ENCODE measurements around the gene UBASH3B. TPM values are rescaled to one million over a fixed set of nuclear protein-coding genes. Genes with fewer than 3 reads are reported as not detected.

The UBASH3B gene
- total and polyA plus RNA-seq, 2 of the 13 experiments (the other 11 are each of a cell fraction or from before 2014, with no cell fraction given), result 4.4 to 7.6 TPM

DNA sequence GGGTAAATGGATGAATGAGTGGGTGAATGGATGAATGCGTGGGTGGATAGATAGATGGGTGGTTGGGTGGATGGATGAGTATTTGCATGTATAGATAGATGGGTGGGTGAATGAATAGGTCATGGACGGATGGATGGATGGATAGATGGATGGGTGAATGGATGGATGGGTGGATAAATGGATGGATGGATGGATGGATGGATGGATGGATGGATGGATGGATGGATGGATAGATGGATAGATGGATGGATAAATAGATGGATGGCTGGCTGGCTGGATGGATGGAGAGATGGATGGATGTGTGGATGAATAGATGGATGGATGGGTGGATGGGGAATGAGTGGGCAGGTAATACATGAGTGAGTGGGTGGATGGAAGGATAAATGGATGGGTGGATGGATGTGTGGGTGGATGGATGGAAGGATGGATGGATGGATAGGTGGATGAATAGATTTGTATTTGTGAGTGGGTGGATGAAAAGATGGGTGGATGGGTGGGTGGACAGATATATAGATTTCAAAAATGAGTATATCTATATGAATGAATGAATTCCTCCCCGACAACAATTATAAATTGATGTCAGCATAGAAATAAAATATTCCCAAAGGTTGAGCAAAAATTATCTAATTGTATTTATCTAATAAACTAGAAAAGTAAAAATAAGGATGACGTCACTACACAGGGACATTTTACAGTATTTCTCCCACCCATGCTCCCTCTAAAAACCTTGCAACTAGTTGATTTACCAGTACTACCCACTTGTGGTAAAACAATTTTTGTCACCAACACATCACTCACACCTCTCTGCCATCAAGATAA lies 182.2 kb downstream of the UBASH3B start (continued):
- TF ChIP-seq, protein P1, sequence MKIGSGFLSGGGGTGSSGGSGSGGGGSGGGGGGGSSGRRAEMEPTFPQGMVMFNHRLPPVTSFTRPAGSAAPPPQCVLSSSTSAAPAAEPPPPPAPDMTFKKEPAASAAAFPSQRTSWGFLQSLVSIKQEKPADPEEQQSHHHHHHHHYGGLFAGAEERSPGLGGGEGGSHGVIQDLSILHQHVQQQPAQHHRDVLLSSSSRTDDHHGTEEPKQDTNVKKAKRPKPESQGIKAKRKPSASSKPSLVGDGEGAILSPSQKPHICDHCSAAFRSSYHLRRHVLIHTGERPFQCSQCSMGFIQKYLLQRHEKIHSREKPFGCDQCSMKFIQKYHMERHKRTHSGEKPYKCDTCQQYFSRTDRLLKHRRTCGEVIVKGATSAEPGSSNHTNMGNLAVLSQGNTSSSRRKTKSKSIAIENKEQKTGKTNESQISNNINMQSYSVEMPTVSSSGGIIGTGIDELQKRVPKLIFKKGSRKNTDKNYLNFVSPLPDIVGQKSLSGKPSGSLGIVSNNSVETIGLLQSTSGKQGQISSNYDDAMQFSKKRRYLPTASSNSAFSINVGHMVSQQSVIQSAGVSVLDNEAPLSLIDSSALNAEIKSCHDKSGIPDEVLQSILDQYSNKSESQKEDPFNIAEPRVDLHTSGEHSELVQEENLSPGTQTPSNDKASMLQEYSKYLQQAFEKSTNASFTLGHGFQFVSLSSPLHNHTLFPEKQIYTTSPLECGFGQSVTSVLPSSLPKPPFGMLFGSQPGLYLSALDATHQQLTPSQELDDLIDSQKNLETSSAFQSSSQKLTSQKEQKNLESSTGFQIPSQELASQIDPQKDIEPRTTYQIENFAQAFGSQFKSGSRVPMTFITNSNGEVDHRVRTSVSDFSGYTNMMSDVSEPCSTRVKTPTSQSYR (CRISPR knock-in tag; IDR thresholded peaks at IDR 0.05; ENCODE audit: borderline replicate concordance), result no peak
- TF ChIP-seq, protein P2, sequence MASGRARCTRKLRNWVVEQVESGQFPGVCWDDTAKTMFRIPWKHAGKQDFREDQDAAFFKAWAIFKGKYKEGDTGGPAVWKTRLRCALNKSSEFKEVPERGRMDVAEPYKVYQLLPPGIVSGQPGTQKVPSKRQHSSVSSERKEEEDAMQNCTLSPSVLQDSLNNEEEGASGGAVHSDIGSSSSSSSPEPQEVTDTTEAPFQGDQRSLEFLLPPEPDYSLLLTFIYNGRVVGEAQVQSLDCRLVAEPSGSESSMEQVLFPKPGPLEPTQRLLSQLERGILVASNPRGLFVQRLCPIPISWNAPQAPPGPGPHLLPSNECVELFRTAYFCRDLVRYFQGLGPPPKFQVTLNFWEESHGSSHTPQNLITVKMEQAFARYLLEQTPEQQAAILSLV (CRISPR knock-in tag; IDR thresholded peaks at IDR 0.05; ENCODE audit: borderline replicate concordance), result no peak
- no peak for TF ChIP-seq ZNF775 (CRISPR knock-in tag; IDR thresholded peaks at IDR 0.05; ENCODE audit: borderline replicate concordance)
- no peak for TF ChIP-seq ZNF839 (CRISPR knock-in tag; IDR thresholded peaks at IDR 0.05; ENCODE audit: borderline replicate concordance)
- TF ChIP-seq SNAI1 (CRISPR knock-in tag; IDR thresholded peaks at IDR 0.05; ENCODE audit: borderline replicate concordance), result no peak
- TF ChIP-seq CHD2 (IDR thresholded peaks at IDR 0.05; ENCODE audit: low read depth, low read length), result no peak
- TF ChIP-seq GZF1 (CRISPR knock-in tag; IDR thresholded peaks at IDR 0.05), result no peak
- TF ChIP-seq ZFP36L1 (CRISPR knock-in tag; IDR thresholded peaks at IDR 0.05), result no peak
- TF ChIP-seq, protein P3, sequence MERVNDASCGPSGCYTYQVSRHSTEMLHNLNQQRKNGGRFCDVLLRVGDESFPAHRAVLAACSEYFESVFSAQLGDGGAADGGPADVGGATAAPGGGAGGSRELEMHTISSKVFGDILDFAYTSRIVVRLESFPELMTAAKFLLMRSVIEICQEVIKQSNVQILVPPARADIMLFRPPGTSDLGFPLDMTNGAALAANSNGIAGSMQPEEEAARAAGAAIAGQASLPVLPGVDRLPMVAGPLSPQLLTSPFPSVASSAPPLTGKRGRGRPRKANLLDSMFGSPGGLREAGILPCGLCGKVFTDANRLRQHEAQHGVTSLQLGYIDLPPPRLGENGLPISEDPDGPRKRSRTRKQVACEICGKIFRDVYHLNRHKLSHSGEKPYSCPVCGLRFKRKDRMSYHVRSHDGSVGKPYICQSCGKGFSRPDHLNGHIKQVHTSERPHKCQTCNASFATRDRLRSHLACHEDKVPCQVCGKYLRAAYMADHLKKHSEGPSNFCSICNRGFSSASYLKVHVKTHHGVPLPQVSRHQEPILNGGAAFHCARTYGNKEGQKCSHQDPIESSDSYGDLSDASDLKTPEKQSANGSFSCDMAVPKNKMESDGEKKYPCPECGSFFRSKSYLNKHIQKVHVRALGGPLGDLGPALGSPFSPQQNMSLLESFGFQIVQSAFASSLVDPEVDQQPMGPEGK (CRISPR knock-in tag; IDR thresholded peaks at IDR 0.05), result no peak
- TF ChIP-seq ATF7 (IDR thresholded peaks at IDR 0.05), result peak; percentile 98
- TF ChIP-seq ATF7 (CRISPR knock-in tag; IDR thresholded peaks at IDR 0.05), result no peak
- TF ChIP-seq CREB1 (IDR thresholded peaks at IDR 0.05), result peak; percentile 94
- no peak for TF ChIP-seq CREB1 (CRISPR knock-in tag; IDR thresholded peaks at IDR 0.05)

All from HepG2 (cell line).